Keratinocyte (primary cell): ENCODE results near the gene BMP15.

Experiments used
- CTCF ChIP-seq, 3 experiments: IDR thresholded peaks in 1 of 3; conservative IDR thresholded peaks in 1 of 3; optimal IDR thresholded peaks in 1 of 3; 2 replicates in 2 of 3; 3 replicates in 1 of 3; pipeline versions ENCODE3 to v1.5.1; 2011; ENCODE audit warnings: low read length in 3 of 3, mild to moderate bottlenecking in 3 of 3, moderate library complexity in 2 of 3, control low read depth in 1 of 3, inconsistent platforms in 1 of 3; ENCODE audit not compliant: insufficient read depth in 2 of 3; ENCODE audit errors: extremely low read depth in 1 of 3
- EZH2 ChIP-seq: IDR thresholded peaks from one replicate; pipeline ENCODE4 v1.6.1; 2012; ENCODE audit warnings: inconsistent platforms, mild to moderate bottlenecking, low read length, moderate library complexity

- TF ChIP-seq CTCF (optimal IDR thresholded peaks at IDR 0.05 in 1 of 3, IDR thresholded peaks at IDR 0.05 in 1 of 3, conservative IDR thresholded peaks at IDR 0.05 in 1 of 3; ENCODE audit: extremely low read depth in 1 of 3, insufficient read depth in 2 of 3, low read length in 3 of 3) (no peak), EZH2 (no peak)
These were observed 3.0 kb downstream of the BMP15 start for GRCh38 chrX:50913520-50913919.
